MCF 10A (cell line): ENCODE results near the gene CES1. TPM values are rescaled to one million over a fixed set of nuclear protein-coding genes. Genes with fewer than 3 reads are reported as not detected.
"Not testable (repeated sequence)": the region's sequence is repeated elsewhere in the genome, so short reads cannot be mapped to it uniquely, and the experiment has no call there.

Experiments used
- BruUV-seq: library from RNA; stranded (reverse); fragments of 400-500 nt; replicated peaks from 2 replicates; lab custom pipeline; 2021; lab: Mats Ljungman, UMichigan
- CTCF ChIA-PET: fragments of 300-600 bp; sonication (Branson Sonifier 250); formaldehyde crosslinking; extraction: SDS; loops from one replicate; lab custom pipeline; 2021; ENCODE audit warnings: antibody characterized with exemption, inconsistent platforms; lab: Yijun Ruan, JAX
- POLR2A ChIA-PET: fragments of 300-600, 350-650 bp; sonication (Branson Sonifier 250); formaldehyde crosslinking; extraction: SDS; loops from one replicate; lab custom pipeline; 2020; ENCODE audit warnings: antibody characterized with exemption, inconsistent platforms; lab: Yijun Ruan, JAX
- DNase-seq: peaks from one replicate; pipeline ENCODE4 v3.0.0-alpha.2; 2018; ENCODE audit not compliant: unreplicated experiment
- H3K27ac Mint-ChIP-seq: one replicate; pipeline ENCODE4 v1.8.0; 2022; ENCODE audit warnings: mild to moderate bottlenecking, low read depth, mixed read lengths; ENCODE audit not compliant: unreplicated experiment
- H3K27me3 Mint-ChIP-seq: one replicate; pipeline ENCODE4 v1.8.0; 2022; ENCODE audit warnings: mixed read lengths; ENCODE audit not compliant: insufficient read depth, unreplicated experiment
- H3K36me3 Mint-ChIP-seq: one replicate; pipeline ENCODE4 v1.8.0; 2022; ENCODE audit warnings: mild to moderate bottlenecking, moderate library complexity, mixed read lengths; ENCODE audit not compliant: insufficient read depth, unreplicated experiment
- H3K4me1 Mint-ChIP-seq: one replicate; pipeline ENCODE4 v1.8.0; 2022; ENCODE audit warnings: mixed read lengths; ENCODE audit not compliant: insufficient read depth, unreplicated experiment
- H3K4me3 Mint-ChIP-seq: one replicate; pipeline ENCODE4 v1.8.0; 2022; ENCODE audit warnings: mild to moderate bottlenecking, moderate library complexity, mixed read lengths; ENCODE audit not compliant: unreplicated experiment
- H3K9me3 Mint-ChIP-seq: one replicate; pipeline ENCODE4 v1.8.0; 2022; ENCODE audit warnings: mixed read lengths; ENCODE audit not compliant: unreplicated experiment
- intact Hi-C: fragments of 100-400 bp; cut with micrococcal nuclease; formaldehyde crosslinking; loops from 2 replicates; pipeline ENCODE4 v1.14.1; 2022
- total RNA-seq: library from RNA; stranded (reverse); gene quantifications from 2 replicates; pipeline ENCODE4 v1.2.3, GENCODE V29; 2022
- TF ChIP-seq, protein P1 (sequence below): fragments of 200-600 bp; IDR thresholded peaks from one replicate; pipeline ENCODE4 v1.8.0; 2022; ENCODE audit warnings: antibody characterized with exemption, mild to moderate bottlenecking; ENCODE audit not compliant: unreplicated experiment

The CES1 gene
- total RNA-seq, 1 experiment from 2014 or later, result not detected

DNA sequence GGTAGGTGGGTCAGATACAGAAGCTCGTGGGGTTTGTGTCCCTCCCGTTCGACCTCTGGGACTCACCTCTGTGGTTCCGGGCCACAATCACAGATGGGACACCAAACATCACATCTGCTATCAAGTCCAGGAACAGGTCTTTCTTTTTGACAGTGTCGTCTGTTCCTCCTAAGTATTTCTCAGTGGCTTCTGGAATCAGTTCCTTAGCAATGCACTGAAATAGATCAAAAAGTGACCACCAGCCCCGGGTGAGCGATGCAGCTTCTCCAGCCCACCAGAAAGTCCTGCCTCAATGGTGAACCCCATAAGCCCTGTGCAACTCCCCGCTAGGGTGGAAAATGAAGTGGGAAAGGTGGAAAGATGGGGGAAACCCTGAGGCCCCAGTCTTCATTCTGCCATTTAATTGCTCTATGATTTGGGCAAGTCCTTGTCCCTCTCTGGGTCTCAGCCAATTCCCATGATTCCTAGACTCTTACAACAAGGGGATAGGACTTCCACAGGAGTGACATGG lies 22.4 kb downstream of the CES1 start:
- POLR2A ChIA-PET, result no interaction called here
- H3K4me1 Mint-ChIP-seq, result peaks cover 2% of the 10 kb centered on the region
- H3K27me3 Mint-ChIP-seq, result no peaks in the 10 kb centered on the region
- intact Hi-C loops, result no loop called here
- H3K4me3 Mint-ChIP-seq, result no peak overlapping the region
- CTCF ChIA-PET, result interaction anchor here (0.7 kb wide), 1 partner anchor 134 kb away, joined by 3 read pairs; no protein-coding TSS in a partner anchor
- no peaks in the 10 kb centered on the region for H3K9me3 Mint-ChIP-seq
- TF ChIP-seq, protein P1, sequence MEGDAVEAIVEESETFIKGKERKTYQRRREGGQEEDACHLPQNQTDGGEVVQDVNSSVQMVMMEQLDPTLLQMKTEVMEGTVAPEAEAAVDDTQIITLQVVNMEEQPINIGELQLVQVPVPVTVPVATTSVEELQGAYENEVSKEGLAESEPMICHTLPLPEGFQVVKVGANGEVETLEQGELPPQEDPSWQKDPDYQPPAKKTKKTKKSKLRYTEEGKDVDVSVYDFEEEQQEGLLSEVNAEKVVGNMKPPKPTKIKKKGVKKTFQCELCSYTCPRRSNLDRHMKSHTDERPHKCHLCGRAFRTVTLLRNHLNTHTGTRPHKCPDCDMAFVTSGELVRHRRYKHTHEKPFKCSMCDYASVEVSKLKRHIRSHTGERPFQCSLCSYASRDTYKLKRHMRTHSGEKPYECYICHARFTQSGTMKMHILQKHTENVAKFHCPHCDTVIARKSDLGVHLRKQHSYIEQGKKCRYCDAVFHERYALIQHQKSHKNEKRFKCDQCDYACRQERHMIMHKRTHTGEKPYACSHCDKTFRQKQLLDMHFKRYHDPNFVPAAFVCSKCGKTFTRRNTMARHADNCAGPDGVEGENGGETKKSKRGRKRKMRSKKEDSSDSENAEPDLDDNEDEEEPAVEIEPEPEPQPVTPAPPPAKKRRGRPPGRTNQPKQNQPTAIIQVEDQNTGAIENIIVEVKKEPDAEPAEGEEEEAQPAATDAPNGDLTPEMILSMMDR, result no peak
- H3K27ac Mint-ChIP-seq, result no peak overlapping the region
- no peaks in the 10 kb centered on the region for H3K36me3 Mint-ChIP-seq
- no TSS peak for BruUV-seq
- no peak for DNase-seq

DNA sequence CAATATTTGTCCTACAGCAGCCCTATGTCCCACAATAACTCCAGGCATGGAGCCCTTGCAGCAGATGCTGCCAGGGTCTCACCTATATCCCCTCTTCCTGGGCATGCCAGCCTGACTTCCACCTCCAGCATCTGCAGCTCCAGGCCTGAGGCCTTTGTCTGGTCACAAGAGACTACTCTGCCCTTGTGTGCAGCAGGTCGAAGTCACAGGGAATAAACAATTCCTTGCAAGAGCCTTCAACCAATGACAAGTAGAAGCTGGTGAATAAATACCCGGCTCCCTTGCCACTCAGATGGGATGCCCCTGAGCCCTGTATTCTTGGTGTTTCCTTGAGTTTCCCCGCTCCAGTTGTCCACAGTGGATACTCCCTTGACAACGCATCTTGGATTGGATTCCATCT lies 23.0 kb downstream of the CES1 start:
- ChIA-PET POLR2A (no interaction called here), CTCF (interaction anchor here (0.7 kb wide), 1 partner anchor 135 kb away, joined by 3 read pairs; no protein-coding TSS in a partner anchor)
- TF ChIP-seq, protein P1, result no peak
- Mint-ChIP-seq H3K36me3 (no peaks in the 10 kb centered on the region), H3K27ac (no peak overlapping the region), H3K27me3 (no peaks in the 10 kb centered on the region), H3K4me1 (no peaks in the 10 kb centered on the region), H3K4me3 (no peak overlapping the region), H3K9me3 (no peaks in the 10 kb centered on the region)
- intact Hi-C loops, result no loop called here
- no TSS peak for BruUV-seq
- no peak for DNase-seq

DNA sequence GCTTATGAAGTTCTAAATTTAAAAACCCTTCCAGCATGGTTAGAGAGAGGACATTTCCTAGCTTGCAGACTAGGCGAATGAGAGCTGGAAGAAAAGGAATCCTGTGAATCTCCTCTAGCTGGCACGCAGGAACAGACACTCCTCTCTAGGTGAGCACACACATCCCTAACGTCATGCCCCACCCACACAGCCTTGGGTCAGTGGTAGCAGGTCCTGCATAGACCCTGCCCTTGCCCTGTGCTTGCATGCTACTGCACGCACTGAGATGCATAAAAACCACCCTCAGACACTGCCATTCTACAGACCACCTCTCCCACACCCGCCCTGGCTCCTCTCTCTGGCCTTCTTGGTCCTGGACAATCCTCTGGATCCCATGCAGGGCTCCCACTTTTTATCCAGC lies 23.5 kb downstream of the CES1 start:
- Mint-ChIP-seq H3K9me3 (no peaks in the 10 kb centered on the region), H3K27ac (no peak overlapping the region), H3K27me3 (no peaks in the 10 kb centered on the region), H3K4me3 (no peak overlapping the region), H3K36me3 (no peaks in the 10 kb centered on the region), H3K4me1 (no peaks in the 10 kb centered on the region)
- CTCF ChIA-PET, result no interaction called here
- intact Hi-C loops, result no loop called here
- BruUV-seq, result no TSS peak
- DNase-seq, result no peak
- POLR2A ChIA-PET, result no interaction called here
- TF ChIP-seq, protein P1, result no peak

DNA sequence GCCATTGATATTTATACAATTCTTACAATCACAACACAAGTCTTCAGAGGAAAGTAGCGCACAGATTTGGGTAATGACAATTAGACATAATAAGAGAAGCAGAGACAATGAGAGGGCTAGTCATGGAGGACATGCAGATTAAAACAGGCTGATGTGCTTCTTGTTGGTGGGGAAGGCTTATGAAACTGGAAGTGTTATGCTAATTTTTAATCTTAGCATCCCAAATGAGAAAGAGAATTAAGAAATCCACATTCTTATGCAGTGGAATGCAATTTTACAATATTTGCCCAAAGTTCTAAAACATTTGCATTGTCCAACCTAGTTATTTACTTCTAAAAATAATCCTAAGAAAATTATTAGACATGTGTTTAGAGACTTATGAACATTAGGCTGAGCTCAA lies 24.6 kb downstream of the CES1 start:
- CTCF ChIA-PET, BruUV-seq: not testable (repeated sequence)

DNA sequence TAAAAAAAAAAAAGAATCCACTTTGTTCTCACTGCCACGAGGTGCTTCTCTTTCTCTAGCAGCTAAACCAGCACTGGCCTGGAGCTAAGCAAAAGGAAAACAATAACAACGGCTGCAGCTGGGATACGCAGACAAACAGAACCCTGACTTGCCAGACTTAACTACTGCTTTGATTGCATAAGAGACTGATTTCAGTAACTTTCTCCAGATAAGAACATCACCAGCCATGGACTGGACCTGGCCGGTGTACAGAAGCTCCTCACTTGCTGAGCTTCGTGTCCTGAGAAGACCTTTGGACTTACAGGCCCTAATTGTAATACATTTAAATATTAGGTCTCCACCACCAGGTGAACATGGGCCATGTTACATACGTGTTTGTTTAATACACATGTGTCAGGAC lies 27.8 kb downstream of the CES1 start:
- H3K9me3 Mint-ChIP-seq, H3K27ac Mint-ChIP-seq, H3K27me3 Mint-ChIP-seq, intact Hi-C loops, H3K4me1 Mint-ChIP-seq, BruUV-seq, H3K36me3 Mint-ChIP-seq, DNase-seq, CTCF ChIA-PET, POLR2A ChIA-PET, H3K4me3 Mint-ChIP-seq: not testable (repeated sequence)

More for the DNA sequence above, 24.6 kb downstream of the CES1 start:
- intact Hi-C loops, H3K27me3 Mint-ChIP-seq, H3K27ac Mint-ChIP-seq, H3K36me3 Mint-ChIP-seq, H3K4me1 Mint-ChIP-seq, POLR2A ChIA-PET, DNase-seq, H3K4me3 Mint-ChIP-seq, H3K9me3 Mint-ChIP-seq: not testable (repeated sequence)

DNA sequence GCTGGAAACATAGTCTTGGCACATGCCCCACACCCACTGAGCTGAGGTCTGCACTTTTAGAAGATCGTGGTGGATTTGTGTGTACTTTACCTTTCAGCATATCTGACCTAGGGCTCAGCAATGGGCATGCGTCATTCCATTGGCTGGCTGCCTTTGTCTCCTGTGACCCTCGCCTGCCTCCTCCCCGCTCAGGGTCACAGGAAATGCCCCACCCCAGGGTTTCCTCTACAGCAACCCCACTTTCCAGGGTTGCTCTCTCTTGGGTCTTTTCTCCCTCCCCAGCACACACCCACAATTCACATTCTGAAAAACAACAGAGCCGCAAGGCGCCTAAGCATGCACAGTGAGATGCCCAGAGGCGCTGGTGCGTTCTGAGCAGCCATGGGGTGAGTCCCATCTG lies 29.2 kb downstream of the CES1 start:
- H3K9me3 Mint-ChIP-seq, H3K4me3 Mint-ChIP-seq, POLR2A ChIA-PET, H3K27ac Mint-ChIP-seq, intact Hi-C loops, H3K27me3 Mint-ChIP-seq, BruUV-seq, DNase-seq, H3K4me1 Mint-ChIP-seq, CTCF ChIA-PET, H3K36me3 Mint-ChIP-seq: not testable (repeated sequence)

DNA sequence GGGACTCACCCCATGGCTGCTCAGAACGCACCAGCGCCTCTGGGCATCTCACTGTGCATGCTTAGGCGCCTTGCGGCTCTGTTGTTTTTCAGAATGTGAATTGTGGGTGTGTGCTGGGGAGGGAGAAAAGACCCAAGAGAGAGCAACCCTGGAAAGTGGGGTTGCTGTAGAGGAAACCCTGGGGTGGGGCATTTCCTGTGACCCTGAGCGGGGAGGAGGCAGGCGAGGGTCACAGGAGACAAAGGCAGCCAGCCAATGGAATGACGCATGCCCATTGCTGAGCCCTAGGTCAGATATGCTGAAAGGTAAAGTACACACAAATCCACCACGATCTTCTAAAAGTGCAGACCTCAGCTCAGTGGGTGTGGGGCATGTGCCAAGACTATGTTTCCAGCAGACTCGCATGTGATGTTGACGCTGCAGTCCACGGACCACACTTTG lies 39.9 kb downstream of the CES1 start:
- H3K9me3 Mint-ChIP-seq, POLR2A ChIA-PET, H3K4me3 Mint-ChIP-seq, DNase-seq, H3K4me1 Mint-ChIP-seq, BruUV-seq, CTCF ChIA-PET, H3K36me3 Mint-ChIP-seq, H3K27ac Mint-ChIP-seq, H3K27me3 Mint-ChIP-seq, intact Hi-C loops: not testable (repeated sequence)
